MM.1S (cell line): ENCODE data around the gene TXLNG.

ENCODE experiments used
- DNase-seq: peaks from one replicate; pipeline ENCODE4 v3.0.0-alpha.2; 2015
- H2AFZ ChIP-seq: fragments of 300-600 bp; sonication (generic); 2 replicates; pipeline ENCODE4 v1.6.0; 2016; ENCODE audit warnings: antibody characterized with exemption, low read length
- H3F3A ChIP-seq: fragments of 300-600 bp; sonication (generic); 2 replicates; pipeline ENCODE4 v1.6.1; 2016; ENCODE audit warnings: mild to moderate bottlenecking, antibody characterized with exemption, low read length, moderate library complexity, mixed read lengths; ENCODE audit not compliant: insufficient read depth
- H3K27ac ChIP-seq: fragments of 300-600 bp; sonication (generic); 2 replicates; pipeline ENCODE4 v1.5.1; 2016; ENCODE audit warnings: mild to moderate bottlenecking, low read length
- H3K27me3 ChIP-seq: fragments of 300-600 bp; sonication (generic); replicated peaks from 2 replicates; pipeline ENCODE4 v1.6.0; 2016; ENCODE audit warnings: low read length; ENCODE audit not compliant: insufficient read depth
- H3K36me3 ChIP-seq: fragments of 300-600 bp; sonication (generic); replicated peaks from 2 replicates; pipeline ENCODE4 v1.6.1; 2016; ENCODE audit warnings: mild to moderate bottlenecking, low read length, mixed read lengths; ENCODE audit not compliant: insufficient read depth
- H3K4me1 ChIP-seq: fragments of 300-600 bp; sonication (generic); 2 replicates; pipeline ENCODE4 v1.6.1; 2016; ENCODE audit warnings: low read length, mixed read lengths
- H3K4me2 ChIP-seq: fragments of 300-600 bp; sonication (generic); 2 replicates; pipeline ENCODE4 v1.6.0; 2016; ENCODE audit warnings: low read depth, low read length
- H3K4me3 ChIP-seq: fragments of 300-600 bp; sonication (generic); 2 replicates; pipeline ENCODE4 v1.5.1; 2016; ENCODE audit warnings: low read length, mixed read lengths
- H3K79me2 ChIP-seq: fragments of 300-600 bp; sonication (generic); 2 replicates; pipeline ENCODE4 v1.6.1; 2016; ENCODE audit warnings: mixed run types, low read length, mixed read lengths
- H3K9ac ChIP-seq: fragments of 300-600 bp; sonication (generic); 2 replicates; pipeline ENCODE4 v1.6.1; 2016; ENCODE audit warnings: low read length, mixed read lengths
- H3K9me2 ChIP-seq: fragments of 300-600 bp; sonication (generic); replicated peaks from 2 replicates; pipeline ENCODE4 v1.6.1; 2016; ENCODE audit warnings: mild to moderate bottlenecking, low read length, mixed read lengths; ENCODE audit not compliant: insufficient read depth
- H3K9me3 ChIP-seq: fragments of 300-600 bp; sonication (generic); replicated peaks from 2 replicates; pipeline ENCODE4 v1.6.1; 2016; ENCODE audit warnings: mild to moderate bottlenecking, low read length, mixed read lengths; ENCODE audit not compliant: insufficient read depth
- H4K20me1 ChIP-seq: fragments of 300-600 bp; sonication (generic); 2 replicates; pipeline ENCODE4 v1.6.1; 2016; ENCODE audit warnings: mild to moderate bottlenecking, low read length, moderate library complexity, mixed read lengths; ENCODE audit not compliant: insufficient read depth
- EZH2 ChIP-seq: fragments of 300-600 bp; sonication (generic); optimal IDR thresholded peaks from 2 replicates; pipeline ENCODE3; 2017; ENCODE audit warnings: low read depth, mild to moderate bottlenecking, antibody characterized with exemption, low read length, mixed read lengths
- EZH2phosphoT487 ChIP-seq: fragments of 300-600 bp; sonication (generic); IDR thresholded peaks from 2 replicates; pipeline ENCODE4 v1.6.1; 2018; ENCODE audit warnings: antibody characterized with exemption, low read length
- TF ChIP-seq, protein P1 (sequence below): fragments of 300-600 bp; sonication (generic); IDR thresholded peaks from 2 replicates; pipeline ENCODE4 v1.5.1; 2016; ENCODE audit warnings: antibody characterized with exemption, low read length, mixed read lengths

TXLNG gene

DNA sequence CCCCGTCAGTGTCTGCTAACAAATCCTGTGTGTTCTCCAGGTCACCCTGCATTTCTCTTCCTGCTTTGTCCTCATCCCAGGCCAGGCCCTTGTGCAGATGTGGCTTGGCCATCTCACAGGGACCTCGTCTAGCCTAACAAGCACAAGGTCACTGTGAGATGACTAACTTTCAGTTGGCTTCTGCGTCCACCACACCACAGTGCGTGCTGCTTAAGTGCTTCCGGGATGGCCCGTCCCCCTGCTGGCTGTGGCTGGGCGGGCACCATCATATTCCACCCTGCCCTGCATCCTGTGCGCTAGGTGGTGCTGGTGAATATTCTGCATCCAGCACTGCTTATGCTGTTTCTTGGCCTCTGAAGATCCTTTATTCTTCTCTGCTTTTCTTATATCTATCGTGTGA, 50.1 kb downstream of the TXLNG start:
- no peaks in the 10 kb centered on the region; the same call in 1 of the 2 replicates for H3F3A ChIP-seq
- H3K9me2 ChIP-seq: no peaks in the 10 kb centered on the region
- TF ChIP-seq, protein P1, sequence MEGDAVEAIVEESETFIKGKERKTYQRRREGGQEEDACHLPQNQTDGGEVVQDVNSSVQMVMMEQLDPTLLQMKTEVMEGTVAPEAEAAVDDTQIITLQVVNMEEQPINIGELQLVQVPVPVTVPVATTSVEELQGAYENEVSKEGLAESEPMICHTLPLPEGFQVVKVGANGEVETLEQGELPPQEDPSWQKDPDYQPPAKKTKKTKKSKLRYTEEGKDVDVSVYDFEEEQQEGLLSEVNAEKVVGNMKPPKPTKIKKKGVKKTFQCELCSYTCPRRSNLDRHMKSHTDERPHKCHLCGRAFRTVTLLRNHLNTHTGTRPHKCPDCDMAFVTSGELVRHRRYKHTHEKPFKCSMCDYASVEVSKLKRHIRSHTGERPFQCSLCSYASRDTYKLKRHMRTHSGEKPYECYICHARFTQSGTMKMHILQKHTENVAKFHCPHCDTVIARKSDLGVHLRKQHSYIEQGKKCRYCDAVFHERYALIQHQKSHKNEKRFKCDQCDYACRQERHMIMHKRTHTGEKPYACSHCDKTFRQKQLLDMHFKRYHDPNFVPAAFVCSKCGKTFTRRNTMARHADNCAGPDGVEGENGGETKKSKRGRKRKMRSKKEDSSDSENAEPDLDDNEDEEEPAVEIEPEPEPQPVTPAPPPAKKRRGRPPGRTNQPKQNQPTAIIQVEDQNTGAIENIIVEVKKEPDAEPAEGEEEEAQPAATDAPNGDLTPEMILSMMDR: 0 out of 2 replicates have a peak, but pooled peaks have one; percentile 9
- no peak for TF ChIP-seq EZH2phosphoT487
- H3K9me3 ChIP-seq: no peaks in the 10 kb centered on the region
- H3K36me3 ChIP-seq: no peaks in the 10 kb centered on the region
- H3K27ac ChIP-seq: no peak overlapping the region
- no peaks in the 10 kb centered on the region for H3K27me3 ChIP-seq
- H2AFZ ChIP-seq: no peak overlapping the region
- no peak overlapping the region for H3K4me2 ChIP-seq
- H4K20me1 ChIP-seq: no peaks in the 10 kb centered on the region
- no peak for DNase-seq
- H3K79me2 ChIP-seq: no peaks in the 10 kb centered on the region
- H3K4me1 ChIP-seq: no peaks in the 10 kb centered on the region
- no peak overlapping the region for H3K9ac ChIP-seq
- no peak overlapping the region for H3K4me3 ChIP-seq

DNA sequence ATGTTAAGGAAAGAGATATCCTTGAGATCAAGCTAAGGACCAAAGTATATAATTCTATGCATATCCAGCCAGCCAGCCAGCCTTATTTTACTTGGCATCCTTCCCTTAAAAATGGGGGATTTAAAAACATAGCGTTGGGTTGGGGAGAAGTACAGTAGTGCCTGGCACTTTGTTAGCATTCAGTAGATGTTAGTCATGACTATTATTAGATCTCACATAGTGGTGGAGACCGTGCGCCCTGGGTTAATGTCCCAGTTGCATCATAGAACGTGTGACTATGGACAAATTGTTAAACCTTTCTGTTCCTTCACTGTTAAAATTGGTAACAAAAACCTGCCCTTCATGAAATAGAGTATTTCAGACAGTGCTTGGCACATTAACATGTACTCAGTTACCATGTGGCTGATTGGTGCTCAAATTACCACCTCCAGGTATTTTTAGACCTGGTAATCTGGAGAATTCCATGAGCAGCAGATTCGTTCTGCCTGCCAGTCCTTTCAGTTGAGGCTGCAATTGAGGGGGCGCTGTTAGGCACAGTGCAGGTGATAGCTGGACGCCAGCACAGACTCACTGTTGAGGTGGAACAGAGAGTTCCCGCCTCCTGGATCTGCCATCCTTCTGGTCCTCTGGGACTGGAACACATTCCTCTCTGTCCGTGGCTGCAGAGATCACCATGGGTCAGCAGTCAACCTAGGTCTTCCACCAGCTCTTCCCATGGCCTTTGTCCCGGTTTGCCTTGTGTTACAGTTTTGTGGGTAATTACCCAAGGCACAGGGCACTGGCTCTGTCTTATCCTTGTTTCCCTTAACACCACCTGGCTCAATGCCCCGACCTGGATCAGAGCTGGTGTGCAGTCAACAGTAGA, 52.2 kb downstream of the TXLNG start:
- DNase-seq: no peak
- Histone ChIP-seq H3K4me1 (no peaks in the 10 kb centered on the region), H3F3A (no peaks in the 10 kb centered on the region; the same call in 1 of the 2 replicates), H3K9me3 (no peaks in the 10 kb centered on the region), H2AFZ (no peak overlapping the region), H3K9ac (no peak overlapping the region), H3K79me2 (no peaks in the 10 kb centered on the region), H4K20me1 (no peaks in the 10 kb centered on the region), H3K36me3 (peaks cover 4% of the 10 kb centered on the region; the same call in 1 of the 2 replicates), H3K27me3 (no peaks in the 10 kb centered on the region), H3K9me2 (no peaks in the 10 kb centered on the region), H3K4me2 (no peak overlapping the region), H3K27ac (no peak overlapping the region), H3K4me3 (no peak overlapping the region)
- no peak for TF ChIP-seq EZH2phosphoT487
- TF ChIP-seq EZH2: no peak
- TF ChIP-seq, protein P1: no peak

DNA sequence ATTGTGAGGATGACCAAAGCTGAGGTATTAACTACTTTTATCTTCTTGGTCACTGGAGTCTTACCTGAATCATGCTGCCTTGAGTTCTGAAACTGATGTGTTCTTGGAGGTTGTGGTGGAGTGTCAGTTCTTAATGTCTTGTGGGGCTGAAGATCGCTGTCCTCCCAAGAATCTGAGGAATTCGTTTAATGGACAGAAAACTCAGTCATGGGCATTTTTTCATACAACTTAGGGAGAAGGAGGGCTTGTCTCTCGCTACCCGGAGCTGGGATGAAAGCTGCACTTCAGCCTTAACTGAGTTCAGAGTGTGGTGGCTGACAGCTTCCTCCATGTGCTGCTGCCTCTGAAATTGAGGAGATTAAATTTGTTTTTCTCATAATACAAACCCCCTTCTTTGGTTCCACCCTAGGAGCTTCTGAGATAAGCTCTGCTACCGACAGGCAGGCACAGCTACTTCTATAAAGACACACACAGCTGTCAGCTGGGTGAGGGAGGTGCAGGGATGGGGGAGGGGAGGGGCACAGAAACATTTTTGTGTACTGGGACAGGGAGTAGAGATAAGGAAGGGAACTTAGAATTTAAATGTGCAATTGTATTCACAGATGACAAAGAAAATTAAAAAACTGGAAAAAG, 53.1 kb downstream of the TXLNG start:
- Histone ChIP-seq H3K27me3 (no peaks in the 10 kb centered on the region), H3K4me3 (no peak overlapping the region), H3K9ac (no peak overlapping the region), H3K4me1 (no peaks in the 10 kb centered on the region), H3K9me3 (no peaks in the 10 kb centered on the region), H3K27ac (no peak overlapping the region), H2AFZ (no peak overlapping the region), H3F3A (no peaks in the 10 kb centered on the region; the same call in 1 of the 2 replicates), H3K4me2 (no peak overlapping the region), H3K79me2 (no peaks in the 10 kb centered on the region), H3K9me2 (no peaks in the 10 kb centered on the region), H4K20me1 (no peaks in the 10 kb centered on the region), H3K36me3 (peaks cover 4% of the 10 kb centered on the region; the same call in 1 of the 2 replicates)
- TF ChIP-seq EZH2 (no peak), EZH2phosphoT487 (no peak)
- TF ChIP-seq, protein P1: no peak
- no peak for DNase-seq
